Brain pericyte (primary cell): ENCODE results near the gene SEZ6L2.
A peak's percentile ranks its signal among the peaks of the same experiment; 100 is the strongest.
"Not testable (repeated sequence)": the region's sequence is repeated elsewhere in the genome, so short reads cannot be mapped to it uniquely, and the experiment has no call there.

ENCODE experiments used
- DNase-seq: peaks from one replicate; pipeline ENCODE4 v3.0.0-alpha.2; 2012; ENCODE audit warnings: low read depth, low spot score

Gene SEZ6L2

DNA sequence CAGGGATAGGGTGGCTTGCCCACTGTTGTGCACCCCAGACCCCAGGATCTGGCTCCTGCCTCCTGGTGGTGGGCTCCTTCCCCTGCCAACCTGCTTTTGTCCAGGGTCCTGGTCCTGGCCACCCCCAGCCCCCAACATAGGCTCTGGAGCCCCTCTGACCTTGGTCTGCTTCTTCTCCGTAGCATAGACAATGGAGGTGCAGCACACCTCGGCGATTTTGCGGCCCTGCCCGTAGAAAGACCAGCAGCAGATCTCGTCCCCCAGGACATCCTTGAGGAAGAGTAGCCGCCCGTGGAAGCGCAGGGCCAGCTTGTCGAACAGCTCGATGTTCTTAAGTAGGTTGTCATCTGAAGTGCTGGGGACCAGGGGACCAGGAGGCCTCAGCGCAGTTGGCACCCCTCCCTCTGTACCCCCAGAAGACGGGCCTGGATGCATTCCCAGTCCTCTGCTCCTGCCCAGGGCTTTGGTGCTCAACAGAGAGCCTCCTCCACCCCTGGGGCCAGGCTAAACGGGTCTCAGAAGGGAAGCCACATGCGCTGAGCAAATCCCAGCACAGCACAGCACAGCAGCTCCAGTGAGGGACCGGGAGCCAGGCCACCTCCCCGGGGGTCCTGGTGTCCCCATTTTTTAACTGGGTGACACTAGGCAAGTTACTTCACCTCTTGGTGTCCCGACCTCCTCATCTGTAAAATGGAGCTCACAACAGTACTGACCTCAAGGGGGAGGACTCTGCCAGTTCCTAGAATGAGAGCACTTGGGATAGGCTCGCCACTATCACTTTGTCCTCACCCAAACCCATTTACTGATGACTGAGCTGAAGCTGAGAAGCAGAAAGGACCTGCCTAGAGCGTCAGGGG, 11.7 kb upstream of the SEZ6L2 start:
- no peak for DNase-seq

DNA sequence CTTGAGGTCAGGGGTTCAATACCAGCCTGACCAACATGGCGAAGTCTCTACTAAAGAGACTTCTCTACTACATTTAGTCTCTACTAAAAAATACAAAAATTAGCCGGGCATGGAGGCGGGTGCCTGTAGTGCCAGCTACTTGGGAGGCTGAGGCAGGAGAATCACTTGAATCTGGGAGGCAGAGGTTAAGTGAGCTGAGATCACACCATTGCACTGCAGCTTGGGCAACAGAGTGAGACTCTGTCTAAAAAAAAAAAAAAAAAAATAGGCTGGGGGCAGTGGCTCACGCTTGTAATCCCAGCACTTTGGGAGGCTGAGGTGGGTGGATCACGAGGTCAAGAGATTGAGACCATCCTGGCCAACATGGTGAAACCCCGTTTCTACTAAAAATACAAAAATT, 10.5 kb upstream of the SEZ6L2 start:
- not testable (repeated sequence) for DNase-seq

DNA sequence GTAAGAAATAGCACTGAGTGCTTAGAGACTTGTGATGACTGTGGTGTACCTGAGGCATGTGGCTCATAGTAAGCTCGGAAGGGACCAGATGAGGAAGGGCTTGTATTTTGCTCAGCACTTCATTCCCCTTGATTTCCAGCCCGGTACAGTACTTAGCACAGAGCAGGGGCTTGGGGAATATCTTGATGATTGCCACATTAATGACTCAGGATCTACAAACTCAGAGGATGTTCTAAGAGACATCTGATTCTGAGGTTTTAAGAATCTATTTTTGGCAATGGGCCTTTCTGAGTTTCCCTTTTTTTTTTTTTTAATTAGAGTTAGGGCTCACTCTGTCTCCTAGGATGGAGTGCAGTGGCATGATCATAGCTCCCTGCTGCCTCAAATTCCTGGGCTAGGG, 10.0 kb upstream of the SEZ6L2 start:
- DNase-seq: no peak

DNA sequence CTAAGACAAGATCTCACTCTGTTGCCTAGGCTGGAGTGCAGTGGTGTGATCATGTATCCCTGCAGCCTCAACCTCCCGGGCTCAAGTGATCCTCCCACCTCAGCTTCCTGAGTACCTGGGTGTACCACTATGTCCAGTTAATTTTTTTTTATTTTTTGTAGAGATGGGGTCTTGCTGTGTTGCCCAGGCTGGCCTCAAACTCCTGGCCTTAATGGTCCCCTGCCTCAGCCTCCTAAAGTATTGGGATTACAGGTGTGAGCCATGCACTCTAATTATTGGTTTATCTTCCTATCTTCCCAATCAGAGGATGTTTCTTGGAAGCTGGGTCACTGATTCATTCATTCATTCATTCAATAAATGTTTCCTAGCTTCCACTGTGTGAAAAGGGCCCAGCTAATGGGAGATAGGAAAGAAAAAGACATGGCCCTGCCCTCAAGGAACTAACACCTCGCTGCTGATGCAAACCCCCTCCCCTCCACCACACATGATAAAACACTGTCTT, 9.4 kb upstream of the SEZ6L2 start:
- DNase-seq: no peak

DNA sequence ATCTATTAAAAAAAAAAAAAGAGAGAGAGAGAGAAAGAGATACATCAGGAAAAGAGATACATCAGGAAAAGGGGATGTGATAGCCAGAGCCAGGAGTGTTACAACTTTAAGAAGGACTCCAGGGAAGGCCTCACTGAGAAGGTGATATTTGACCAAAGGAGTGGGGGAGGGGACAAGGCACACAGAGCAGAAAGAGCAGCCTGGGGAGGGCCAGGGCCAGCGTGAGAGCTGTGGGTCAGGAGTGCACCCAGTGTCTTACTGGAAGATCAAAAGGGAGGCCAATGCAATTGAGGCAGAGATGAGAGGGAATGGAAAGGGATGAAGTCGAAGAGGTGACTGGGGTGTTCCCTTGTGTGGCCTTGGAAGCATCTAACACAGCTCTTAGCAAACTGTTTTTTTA, 8.6 kb upstream of the SEZ6L2 start:
- no peak for DNase-seq

DNA sequence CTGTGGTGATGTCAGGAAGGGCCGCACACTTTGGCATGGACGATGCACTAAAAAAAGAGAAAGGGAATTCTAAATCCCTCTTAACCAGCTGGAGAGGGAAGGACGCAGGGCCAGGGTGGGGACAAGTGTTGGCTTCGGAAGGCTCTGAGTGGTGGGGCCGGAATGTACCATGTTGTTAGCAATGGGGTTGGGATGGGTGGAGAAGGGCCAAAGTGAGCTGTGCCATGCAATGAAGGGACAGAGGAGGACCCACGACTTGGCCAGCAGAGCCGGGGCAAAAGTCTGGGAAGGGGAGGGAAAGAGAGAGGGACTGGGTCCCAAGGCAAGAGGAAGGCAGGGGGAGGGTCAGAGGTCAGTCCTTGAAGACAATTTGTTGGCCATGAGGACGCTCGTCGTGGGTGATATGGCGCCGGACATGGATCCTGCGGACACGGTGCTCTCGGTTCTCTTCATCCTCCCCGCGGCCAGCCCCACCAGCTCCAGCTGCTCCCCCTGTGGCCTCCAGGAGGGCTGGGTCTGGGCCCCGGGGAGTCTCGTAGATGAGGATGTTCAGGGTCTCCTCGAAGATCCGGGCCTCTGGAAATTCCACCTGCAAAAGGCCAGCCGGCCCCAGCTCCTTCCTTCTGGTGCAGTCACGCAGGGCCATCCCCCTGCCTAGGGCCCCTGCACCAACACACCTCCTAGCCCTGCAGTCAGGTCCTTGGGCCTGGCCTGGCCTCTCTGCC, 7.3 kb upstream of the SEZ6L2 start:
- DNase-seq: no peak

DNA sequence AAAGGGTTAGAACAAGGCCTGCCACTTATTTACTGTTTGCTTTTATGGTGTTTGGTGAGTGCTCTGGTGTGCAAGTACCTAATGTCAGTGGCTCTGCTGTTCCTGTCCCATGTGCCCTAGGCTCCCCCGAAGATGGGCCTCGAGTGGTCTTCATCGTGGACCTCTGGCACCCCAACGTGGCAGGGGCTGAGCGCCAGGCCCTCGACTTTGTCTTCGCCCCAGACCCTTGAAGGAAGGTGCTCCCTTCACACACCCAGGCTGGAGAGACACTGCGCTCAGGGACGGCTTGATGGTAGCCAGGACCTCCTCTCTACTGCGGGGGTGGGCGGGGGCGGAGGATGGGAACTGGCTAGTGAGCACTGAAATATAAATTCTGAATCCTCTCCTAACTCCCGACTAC, 6.3 kb upstream of the SEZ6L2 start:
- no peak for DNase-seq

DNA sequence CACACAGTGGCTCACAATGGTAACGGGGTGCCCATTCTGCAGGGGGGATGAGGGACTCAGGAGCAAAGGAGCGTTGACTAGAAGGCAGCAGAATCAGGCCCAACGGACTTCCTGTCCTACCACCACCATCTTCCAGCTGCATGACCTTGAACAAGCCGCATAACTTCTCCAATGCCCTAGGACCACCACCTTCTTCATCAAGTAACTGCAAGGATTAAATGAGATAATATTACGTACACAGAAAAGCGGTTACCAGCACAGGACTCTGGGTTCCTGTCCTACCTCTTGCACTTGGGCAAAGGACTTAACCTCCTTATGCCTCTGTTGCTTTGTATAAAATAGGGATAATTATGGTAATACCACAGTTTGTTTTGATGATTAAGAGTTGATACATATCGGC, 5.6 kb upstream of the SEZ6L2 start:
- no peak for DNase-seq

DNA sequence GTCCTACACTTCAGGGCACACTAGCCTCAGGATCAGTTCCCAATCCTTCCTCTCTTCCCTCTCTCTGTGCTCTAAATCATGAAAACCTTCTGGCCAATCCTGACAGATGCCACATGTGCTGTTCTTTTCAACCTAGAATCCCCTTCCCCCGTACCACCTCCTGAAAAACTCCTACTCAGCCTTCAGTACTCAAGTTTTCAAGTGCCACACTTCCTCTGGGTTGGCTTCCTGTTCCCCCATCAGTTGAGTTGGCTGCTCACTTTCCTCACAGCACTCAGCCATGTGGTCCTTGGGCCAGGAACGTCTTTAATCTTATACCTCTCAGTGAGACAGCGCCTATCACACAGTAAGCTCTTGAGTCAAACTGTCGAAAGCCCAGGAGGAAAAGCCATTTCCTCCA, 4.2 kb upstream of the SEZ6L2 start:
- no peak for DNase-seq

DNA sequence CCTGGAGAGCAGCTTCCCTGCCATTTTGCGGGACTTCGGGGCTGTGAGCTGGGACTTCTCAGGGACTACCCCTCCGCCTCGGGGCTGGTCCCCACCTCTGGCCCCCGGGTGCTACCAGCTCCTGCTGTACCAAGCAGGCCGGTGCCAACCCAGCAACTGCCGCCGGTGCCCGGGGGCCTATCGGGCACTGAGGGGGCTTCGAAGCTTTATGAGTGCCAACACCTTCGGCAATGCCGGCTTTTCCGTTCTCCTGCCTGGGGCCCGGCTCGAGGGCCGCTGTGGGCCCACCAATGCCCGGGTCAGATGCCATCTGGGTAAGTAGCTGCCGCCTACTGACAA, 2.2 kb upstream of the SEZ6L2 start:
- no peak for DNase-seq

DNA sequence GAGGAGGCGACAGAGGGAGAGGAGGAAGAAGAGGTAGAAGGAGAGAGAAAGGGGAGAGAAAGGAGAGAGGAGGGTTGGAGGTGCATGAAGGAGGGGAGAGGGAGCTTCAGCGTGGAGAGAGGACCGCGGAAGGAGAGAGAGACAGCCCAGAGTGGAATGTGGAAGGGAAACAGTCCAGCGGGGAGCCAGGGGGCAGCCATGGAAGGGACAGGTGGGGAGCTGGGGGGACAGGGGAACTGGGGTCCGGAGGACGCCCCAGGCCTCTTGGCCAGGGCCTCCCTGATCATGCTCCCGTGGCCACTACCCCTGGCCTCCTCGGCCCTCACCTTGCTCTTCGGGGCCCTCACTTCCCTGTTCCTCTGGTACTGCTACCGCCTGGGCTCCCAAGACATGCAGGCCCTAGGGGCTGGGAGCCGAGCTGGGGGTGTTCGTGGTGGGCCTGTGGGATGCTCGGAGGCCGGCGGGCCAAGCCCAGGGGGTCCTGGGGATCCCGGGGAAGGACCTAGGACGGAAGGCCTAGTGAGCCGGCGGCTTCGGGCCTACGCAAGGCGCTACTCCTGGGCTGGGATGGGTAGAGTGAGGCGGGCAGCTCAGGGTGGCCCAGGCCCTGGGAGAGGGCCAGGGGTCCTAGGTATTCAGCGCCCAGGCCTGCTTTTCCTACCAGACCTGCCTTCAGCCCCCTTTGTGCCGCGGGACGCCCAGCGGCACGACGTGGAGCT, 1.7 kb upstream of the SEZ6L2 start:
- DNase-seq: no peak

DNA sequence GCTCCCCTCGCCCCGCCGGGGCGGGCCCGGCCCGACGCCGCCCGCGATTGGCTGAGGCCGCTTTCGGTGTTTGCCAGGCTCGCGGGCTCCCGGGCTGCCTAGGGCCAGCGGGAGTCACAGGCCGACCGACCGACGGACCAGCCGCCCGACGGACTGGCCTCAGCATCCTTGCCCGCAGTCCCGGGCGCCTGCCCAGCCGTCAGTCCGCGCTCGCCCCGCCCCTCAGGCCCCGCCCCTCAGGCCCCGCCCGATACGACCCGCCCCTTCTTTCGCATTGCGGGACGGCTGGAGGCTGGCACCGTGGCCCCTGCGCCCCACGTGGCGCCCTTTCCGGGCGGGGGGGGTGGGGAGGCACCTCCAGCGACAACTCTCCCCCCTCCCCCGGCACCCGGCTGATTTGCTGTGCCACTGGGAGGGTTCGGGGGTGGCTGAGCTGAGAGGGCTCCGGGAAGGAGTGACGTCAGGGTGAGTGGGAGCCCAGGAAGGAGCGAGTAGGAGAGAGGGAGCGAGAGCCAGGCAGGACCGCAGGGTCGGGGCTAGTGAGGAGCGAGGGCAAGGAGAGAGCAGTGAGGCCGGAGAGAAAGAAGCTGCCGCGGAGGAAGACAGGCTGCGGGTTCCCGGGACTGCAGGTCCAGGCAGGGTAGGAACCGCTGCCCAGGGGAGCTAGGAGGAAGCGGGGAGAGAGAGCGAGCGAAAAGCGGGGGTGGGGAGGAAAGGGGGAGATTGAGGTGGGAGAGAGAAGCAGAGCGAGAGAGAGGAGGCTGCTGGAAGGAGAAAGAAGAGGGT, 945 bp upstream of the SEZ6L2 start, which contains the start of gene ASPHD1:
Gene ASPHD1 (plus strand): TSS at position 387 of the 786 bp plus-strand sequence. CDS start 484 bp downstream, outside the sequence.
- DNase-seq: peak; percentile 20

DNA sequence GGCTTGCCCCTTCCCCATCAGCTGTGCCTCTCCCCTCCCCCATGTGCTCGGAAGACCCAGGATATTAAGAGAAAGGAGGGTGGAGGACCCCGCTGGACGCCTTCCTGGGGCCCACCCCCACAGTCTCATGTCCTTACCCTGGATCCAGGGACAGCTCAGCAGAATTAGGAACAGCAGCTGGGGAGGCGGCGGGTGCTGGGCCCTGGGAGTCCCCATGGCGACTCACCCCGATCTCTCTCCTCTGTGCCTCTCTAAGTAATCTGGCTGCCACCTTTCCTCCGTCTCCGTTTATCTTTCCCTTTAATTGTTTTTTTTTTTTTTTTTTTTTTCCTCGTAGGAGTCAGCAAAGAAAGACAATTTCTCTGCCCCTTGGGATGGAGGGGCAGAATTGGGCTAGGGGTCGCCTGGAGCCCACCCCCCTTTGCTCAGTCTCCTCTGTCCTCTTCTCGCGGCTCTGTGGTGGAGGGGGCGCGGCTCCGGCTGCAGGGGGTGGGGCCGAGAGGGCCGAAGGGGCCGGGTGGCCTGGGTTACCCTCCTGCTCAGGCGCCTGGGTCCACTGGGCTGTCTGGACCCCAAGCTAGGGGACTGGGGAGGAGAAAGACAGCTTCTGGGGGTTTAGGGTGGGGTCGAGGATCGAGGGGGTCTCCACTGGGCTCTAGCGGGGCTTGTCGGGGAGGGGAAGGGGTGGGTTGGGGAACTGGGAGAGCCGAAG, 390 bp downstream of the SEZ6L2 start:
- no peak for DNase-seq

DNA sequence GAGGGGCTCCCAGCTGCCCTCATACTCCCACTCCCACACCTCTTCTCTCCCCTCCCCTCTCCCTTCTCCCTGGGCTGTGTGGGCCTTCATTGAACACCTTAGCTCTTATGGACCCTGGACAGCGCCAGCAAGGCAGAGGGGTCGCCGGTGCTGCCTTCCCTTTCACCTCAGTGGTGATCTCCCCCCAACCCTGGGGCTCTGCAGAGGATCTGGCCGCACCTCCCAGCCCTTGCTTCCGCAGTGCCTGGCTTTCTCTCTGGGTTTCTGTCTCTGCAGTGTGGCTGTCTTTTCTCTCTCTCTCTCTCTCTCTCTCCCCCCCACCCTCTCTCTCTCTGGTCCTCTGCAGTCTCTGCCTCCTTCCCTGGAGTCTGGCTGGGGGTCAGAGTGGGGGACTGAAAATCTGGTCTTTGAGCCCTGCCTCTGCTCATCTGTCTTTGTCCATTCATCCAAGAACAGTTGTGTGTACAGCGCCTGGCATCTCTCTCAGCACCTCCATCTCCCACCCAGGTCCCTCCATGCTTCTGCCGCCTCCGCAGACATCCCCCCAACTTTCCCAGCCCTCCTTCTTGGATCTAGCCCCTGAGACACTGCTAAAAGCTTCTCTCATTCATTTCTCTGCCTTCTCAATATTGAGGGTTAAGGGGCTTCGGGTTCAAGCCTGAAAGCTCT, 1.1 kb downstream of the SEZ6L2 start:
- no peak for DNase-seq

DNA sequence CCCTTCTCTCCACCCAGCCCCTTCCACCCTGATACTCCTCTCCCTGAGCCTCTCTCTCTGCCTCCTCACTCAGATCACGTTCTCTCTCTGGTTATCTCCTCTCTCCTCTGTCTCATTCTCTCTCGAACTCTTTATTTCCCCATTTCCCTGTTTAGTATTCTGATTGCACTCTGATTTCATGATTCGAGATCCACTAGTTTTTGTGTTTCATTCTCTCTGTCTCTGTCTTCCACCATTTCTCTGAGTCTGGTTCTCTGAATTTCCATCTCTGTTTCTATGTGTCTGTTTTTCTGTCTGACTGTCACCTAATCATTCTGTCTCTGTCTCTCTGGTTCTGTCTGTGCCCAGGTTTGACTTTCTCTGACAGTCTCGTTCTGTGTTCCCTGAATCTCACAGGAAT, 2.0 kb downstream of the SEZ6L2 start:
- DNase-seq: no peak

DNA sequence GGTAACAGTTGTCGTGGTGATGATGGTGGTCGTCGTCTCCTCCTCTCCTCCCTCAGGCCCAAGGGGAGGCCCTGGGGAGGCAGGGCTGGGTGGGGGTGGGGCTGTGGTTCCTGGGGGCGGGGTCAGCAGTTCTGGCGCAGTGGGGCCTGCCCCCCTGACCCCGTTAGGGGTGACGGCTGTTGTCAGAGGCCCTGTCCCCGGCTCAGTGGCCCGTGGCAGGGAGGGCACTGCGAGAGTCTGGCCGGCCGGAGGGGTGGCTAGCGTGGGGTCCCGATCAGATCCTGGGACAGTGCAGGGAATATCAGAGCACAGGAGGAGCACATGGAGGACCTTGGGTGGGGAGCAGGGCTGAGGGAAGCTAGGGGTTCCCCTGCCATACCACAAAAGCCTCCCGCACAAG, 2.5 kb downstream of the SEZ6L2 start:
- no peak for DNase-seq

DNA sequence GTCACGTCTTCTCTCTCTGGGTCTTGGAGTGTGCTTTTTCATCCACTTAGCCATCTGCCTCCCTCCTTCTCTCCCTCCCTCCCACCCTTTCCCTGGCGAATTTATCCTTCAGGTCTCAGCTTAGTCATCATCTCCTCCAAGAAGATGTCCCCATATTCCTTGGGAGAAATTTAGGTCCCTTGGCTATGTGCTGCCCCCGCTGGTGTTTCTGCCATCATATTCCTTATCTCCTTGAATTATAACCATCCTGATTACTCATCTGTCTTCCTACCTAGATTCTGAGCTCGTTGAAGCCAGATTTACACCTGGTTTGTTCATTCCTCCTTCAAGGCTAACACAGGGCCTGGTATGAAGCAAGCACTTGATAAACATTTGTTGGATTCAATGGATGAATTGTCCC, 5.0 kb downstream of the SEZ6L2 start:
- DNase-seq: no peak

DNA sequence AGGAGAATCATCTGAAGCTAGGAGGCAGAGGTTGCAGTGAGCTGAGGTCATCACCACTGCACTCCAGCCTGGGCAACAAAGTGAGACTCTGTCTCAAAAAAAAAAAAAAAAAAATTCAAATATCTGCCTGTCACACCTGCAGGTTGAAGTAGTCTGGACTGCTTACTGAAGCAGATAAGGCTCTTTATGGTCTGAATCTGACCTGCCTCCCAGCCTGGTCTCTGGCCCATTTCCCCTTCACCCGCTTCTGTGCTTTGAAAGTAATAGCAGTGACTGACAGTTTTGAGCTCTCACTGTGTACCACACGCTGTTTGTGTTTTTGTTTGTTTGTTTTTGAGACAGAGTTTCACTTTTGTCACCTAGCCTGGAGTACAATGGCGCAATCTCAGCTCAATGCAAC, 5.8 kb downstream of the SEZ6L2 start:
- DNase-seq: no peak

DNA sequence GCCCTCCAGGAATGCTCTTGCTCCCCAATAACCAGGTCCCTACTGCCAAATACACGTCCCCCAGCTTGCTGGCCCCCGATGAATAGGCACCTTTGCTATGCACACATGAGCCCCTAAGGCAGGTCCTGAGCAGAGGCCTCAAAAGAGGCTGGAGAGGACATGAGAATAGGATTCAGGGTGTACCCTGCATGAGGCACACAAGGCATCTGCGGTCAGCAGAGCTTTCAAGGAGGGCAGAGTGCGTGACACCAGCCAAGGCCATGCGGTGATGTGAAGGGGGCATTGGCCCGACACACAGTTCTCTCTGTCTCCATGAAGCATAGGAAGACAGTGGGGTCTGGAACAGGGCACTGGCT, 6.9 kb downstream of the SEZ6L2 start:
- no peak for DNase-seq
